ENCODE measurements around the gene F3. TPM values are rescaled to one million over a fixed set of nuclear protein-coding genes. Genes with fewer than 3 reads are reported as not detected.

The F3 gene
- total and polyA plus RNA-seq, 2 of the 13 experiments (the other 11 are each of a cell fraction or from before 2014, with no cell fraction given) = 5.8 to 9.0 TPM

GRCh38 chr1:94486990-94487389, 54.6 kb downstream of the F3 start:
- H4K20me1 ChIP-seq (ENCODE audit: insufficient read depth, low read length) = no peaks in the 10 kb centered on the region
- no peak overlapping the region for H3K9ac ChIP-seq (ENCODE audit: insufficient read depth, low read depth, low read length)
- no peaks in the 10 kb centered on the region for H3K9me3 ChIP-seq (ENCODE audit: low read length)
- H3K4me3 ChIP-seq (replicated peaks in 1 of 3; ENCODE audit: insufficient read depth in 1 of 3, low read depth in 2 of 3, low read length in 3 of 3) = no peak overlapping the region
- CTCF ChIA-PET (ENCODE audit: low intra/inter-chr PET ratio, low total read pairs) = no interaction called here
- POLR2A ChIA-PET = no interaction called here
- DNase-seq (ENCODE audit: low spot score) = no peak
- WGBS (ENCODE audit: low lambda C conversion rate) = 92% methylated on average over 5 of the region's 5 CpGs
- no peak for FAIRE-seq
- H3K27me3 ChIP-seq (ENCODE audit: control insufficient read depth in 1 of 2, insufficient read depth in 2 of 2, low read length in 2 of 2) = no peaks in the 10 kb centered on the region
- intact Hi-C loops (cut with micrococcal nuclease; ENCODE audit: unreplicated experiment) (no loop called here), in situ Hi-C loops (cut with HindIII; ENCODE audit: extremely low pct_ligation_motif_present, low pct_unique_long_range_greater_than_20kb) (loop anchor here (10.0 kb wide), 1 partner anchor 318 kb away; no protein-coding TSS in a partner anchor)
- no peak overlapping the region for H3K4me2 ChIP-seq (ENCODE audit: low read depth, low read length)
- no peak overlapping the region for H3K27ac ChIP-seq (ENCODE audit: extremely low read length, insufficient read depth, low read length)
- no peak overlapping the region for H2AFZ ChIP-seq (ENCODE audit: low read length)
- no peaks in the 10 kb centered on the region for H3K4me1 ChIP-seq (ENCODE audit: insufficient read depth, low read length)
- no peak; the same call in 2 of the 3 replicates for ATAC-seq
- no peaks in the 10 kb centered on the region for H3K79me2 ChIP-seq (ENCODE audit: insufficient read depth, low read length)
- peaks cover 9 to 53% of the 10 kb centered on the region in 2 experiments for H3K36me3 ChIP-seq (replicated peaks in 1 of 2; ENCODE audit: control insufficient read depth in 1 of 2, insufficient read depth in 2 of 2, low read length in 2 of 2)
- BruUV-seq (replicated peaks) = no TSS peak
- TF ChIP-seq ZSCAN21 (CRISPR knock-in tag; IDR thresholded peaks at IDR 0.05; ENCODE audit: borderline replicate concordance) (no peak), TBX2 (CRISPR knock-in tag; IDR thresholded peaks at IDR 0.05; ENCODE audit: borderline replicate concordance) (no peak), NFE2L1 (CRISPR knock-in tag; IDR thresholded peaks at IDR 0.05; ENCODE audit: borderline replicate concordance) (no peak), ZNF318 (CRISPR knock-in tag; IDR thresholded peaks at IDR 0.05) (no peak), DZIP1 (CRISPR knock-in tag; IDR thresholded peaks at IDR 0.05) (no peak), HBP1 (CRISPR knock-in tag; IDR thresholded peaks at IDR 0.05; ENCODE audit: low read depth) (no peak), ZSCAN12 (CRISPR knock-in tag; IDR thresholded peaks at IDR 0.05) (no peak), ZNF274 (CRISPR knock-in tag; IDR thresholded peaks at IDR 0.05) (no peak)
